H9 (cell line): ENCODE measurements around the gene MST1. TPM values are rescaled to one million over a fixed set of nuclear protein-coding genes. Genes with fewer than 3 reads are reported as not detected.
"Not testable (repeated sequence)": the region's sequence is repeated elsewhere in the genome, so short reads cannot be mapped to it uniquely, and the experiment has no call there.

Source experiments
- DNase-seq: peaks from one replicate; pipeline ENCODE4 v3.0.0-alpha.2; 2017
- H2AFZ ChIP-seq: one replicate; pipeline ENCODE4 v1.6.1; 2013; ENCODE audit warnings: mild to moderate bottlenecking, low read length, control low read depth, moderate library complexity
- H2AK5ac ChIP-seq: 2 replicates; pipeline ENCODE4 v1.6.1; 2013; ENCODE audit warnings: low read length, control low read depth, mixed read lengths; ENCODE audit not compliant: insufficient read length
- H2BK120ac ChIP-seq: one replicate; pipeline ENCODE4 v1.6.1; 2013; ENCODE audit warnings: low read depth, mild to moderate bottlenecking, low read length, control low read depth, inconsistent platforms; ENCODE audit not compliant: poor library complexity, severe bottlenecking
- H2BK12ac ChIP-seq: 2 replicates; pipeline ENCODE4 v1.6.1; 2013; ENCODE audit warnings: low read length, control low read depth, mixed read lengths, low read depth; ENCODE audit not compliant: insufficient read length
- H2BK15ac ChIP-seq: 2 replicates; pipeline ENCODE4 v1.6.1; 2013; ENCODE audit warnings: low read depth, low read length, control low read depth
- H2BK20ac ChIP-seq: one replicate; pipeline ENCODE4 v1.6.1; 2013; ENCODE audit warnings: low read depth, mild to moderate bottlenecking, low read length, control low read depth, inconsistent platforms; ENCODE audit not compliant: poor library complexity, severe bottlenecking
- H2BK5ac ChIP-seq: 2 replicates; pipeline ENCODE4 v1.6.1; 2013; ENCODE audit warnings: low read length, control low read depth, mixed read lengths; ENCODE audit not compliant: insufficient read length
- H3K14ac ChIP-seq: 2 replicates; pipeline ENCODE4 v1.6.1; 2013; ENCODE audit warnings: low read length, control low read depth; ENCODE audit not compliant: insufficient read depth
- H3K18ac ChIP-seq: 2 replicates; pipeline ENCODE4 v1.6.1; 2013; ENCODE audit warnings: low read depth, mild to moderate bottlenecking, mixed read lengths, low read length, control low read depth; ENCODE audit not compliant: insufficient read length
- H3K23ac ChIP-seq: 2 replicates; pipeline ENCODE4 v1.6.1; 2013; ENCODE audit warnings: low read length, control low read depth, mixed read lengths, low read depth; ENCODE audit not compliant: insufficient read length
- H3K23me2 ChIP-seq: 2 replicates; pipeline ENCODE4 v1.6.1; 2013; ENCODE audit warnings: low read depth, mild to moderate bottlenecking, mixed read lengths, low read length, control low read depth; ENCODE audit not compliant: insufficient read length, poor library complexity, severe bottlenecking
- H3K27ac ChIP-seq: 2 replicates; pipeline ENCODE4 v1.5.1; 2013; ENCODE audit warnings: low read length, control low read depth, mixed read lengths, low read depth; ENCODE audit not compliant: insufficient read length
- H3K27me3 ChIP-seq: 2 replicates; pipeline ENCODE4 v1.6.1; 2013; ENCODE audit warnings: low read length, control low read depth, inconsistent platforms; ENCODE audit not compliant: insufficient read depth
- H3K4ac ChIP-seq: 2 replicates; pipeline ENCODE4 v1.6.1; 2013; ENCODE audit warnings: low read depth, mild to moderate bottlenecking, control low read depth, inconsistent platforms, low read length, moderate library complexity
- H3K4me1 ChIP-seq: 2 replicates; pipeline ENCODE4 v1.6.1; 2013; ENCODE audit warnings: low read length, control low read depth, inconsistent platforms; ENCODE audit not compliant: insufficient read depth
- H3K4me2 ChIP-seq: 2 replicates; pipeline ENCODE4 v1.6.1; 2013; ENCODE audit warnings: low read length, control low read depth, mixed read lengths; ENCODE audit not compliant: insufficient read length, insufficient read depth
- H3K56ac ChIP-seq: 2 replicates; pipeline ENCODE4 v1.6.1; 2013; ENCODE audit warnings: low read depth, mild to moderate bottlenecking, mixed read lengths, low read length, control low read depth; ENCODE audit not compliant: insufficient read length
- H3K79me1 ChIP-seq: 2 replicates; pipeline ENCODE4 v1.6.1; 2013; ENCODE audit warnings: low read depth, mild to moderate bottlenecking, moderate library complexity, low read length, control low read depth, inconsistent platforms; ENCODE audit not compliant: insufficient read depth, poor library complexity, severe bottlenecking
- H3K79me2 ChIP-seq: 2 replicates; pipeline ENCODE4 v1.6.1; 2013; ENCODE audit warnings: low read length, control low read depth, inconsistent platforms; ENCODE audit not compliant: insufficient read depth
- H3K9ac ChIP-seq: 2 replicates; pipeline ENCODE4 v1.6.1; 2013; ENCODE audit warnings: low read length, control low read depth, mixed read lengths; ENCODE audit not compliant: insufficient read length; ENCODE audit errors: extremely low read depth
- H3K9me3 ChIP-seq: one replicate; pipeline ENCODE4 v1.6.1; 2013; ENCODE audit warnings: low read depth, low read length, inconsistent platforms; ENCODE audit not compliant: control insufficient read depth
- H3T11ph ChIP-seq: one replicate; pipeline ENCODE4 v1.6.1; 2013; ENCODE audit warnings: mild to moderate bottlenecking, low read length, control low read depth, inconsistent platforms
- H4K20me1 ChIP-seq: one replicate; pipeline ENCODE4 v1.6.1; 2013; ENCODE audit not compliant: control insufficient read depth, insufficient read length, insufficient read depth
- H4K5ac ChIP-seq: 2 replicates; pipeline ENCODE4 v1.6.1; 2013; ENCODE audit warnings: low read depth, mild to moderate bottlenecking, mixed read lengths, low read length, control low read depth; ENCODE audit not compliant: insufficient read length
- H4K8ac ChIP-seq: replicated peaks from 2 replicates; pipeline ENCODE4 v1.6.1; 2013; ENCODE audit warnings: low read length, control low read depth, mixed read lengths, low read depth; ENCODE audit not compliant: insufficient read length
- H4K91ac ChIP-seq: 2 replicates; pipeline ENCODE4 v1.6.1; 2013; ENCODE audit warnings: low read depth, mild to moderate bottlenecking, moderate library complexity, mixed read lengths, low read length, control low read depth; ENCODE audit not compliant: insufficient read length
- H3K27ac Mint-ChIP-seq, 3 experiments: 2 replicates in 2 of 3; 3 replicates in 1 of 3; pipeline ENCODE4 v1.8.0; 2020 to 2021; ENCODE audit warnings: mixed read lengths in 3 of 3, mild to moderate bottlenecking in 1 of 3, moderate library complexity in 1 of 3
- H3K27me3 Mint-ChIP-seq: 2 replicates; pipeline ENCODE4 v1.8.0; 2021; ENCODE audit warnings: low read depth, mild to moderate bottlenecking, moderate library complexity, mixed read lengths
- H3K36me3 Mint-ChIP-seq, 3 experiments: 2 replicates in 2 of 3; 3 replicates in 1 of 3; pipeline ENCODE4 v1.8.0; 2020 to 2021; ENCODE audit warnings: low read depth in 3 of 3, mixed read lengths in 3 of 3; ENCODE audit not compliant: insufficient read depth in 1 of 3
- H3K4me1 Mint-ChIP-seq, 2 experiments: 2 replicates each; pipeline ENCODE4 v1.8.0; 2020; ENCODE audit warnings: mixed read lengths in 2 of 2
- H3K4me3 Mint-ChIP-seq, 2 experiments: 2 replicates in 1 of 2; 3 replicates in 1 of 2; pipeline ENCODE4 v1.8.0; 2020 to 2021; ENCODE audit warnings: mild to moderate bottlenecking in 2 of 2, mixed read lengths in 2 of 2, moderate library complexity in 1 of 2
- H3K9me3 Mint-ChIP-seq, 2 experiments: 2 replicates in 1 of 2; 3 replicates in 1 of 2; pipeline ENCODE4 v1.8.0; 2020; ENCODE audit warnings: mild to moderate bottlenecking in 2 of 2, mixed read lengths in 2 of 2, moderate library complexity in 1 of 2
- WGBS: extraction: QIAGEN DNeasy Blood & Tissue Kit; methylation state at CpG from one replicate; pipeline ENCODE4 v1.1.7; 2013; ENCODE audit warnings: missing lambda C conversion rate, low lambda C conversion rate, mixed read lengths; ENCODE audit not compliant: insufficient read length; ENCODE audit errors: extremely low coverage; 5-methylcytosine and 5-hydroxymethylcytosine counted together
- total RNA-seq: library from RNA; stranded (reverse); gene quantifications from 2 replicates; pipeline ENCODE4 v1.2.1, GENCODE V29; 2021
- TF ChIP-seq, protein P1 (sequence below): fragments of 200-600 bp; sonication (generic); conservative IDR thresholded peaks from 3 replicates; pipeline ENCODE4 v1.8.0; 2021; ENCODE audit warnings: antibody characterized with exemption, mild to moderate bottlenecking

Gene MST1
- total RNA-seq, 1 experiment from 2014 or later = 8.9 TPM

- Histone ChIP-seq H4K8ac (no peak overlapping the region), H4K5ac (no peak overlapping the region), H3K56ac (no peak overlapping the region), H3K23me2 (no peaks in the 10 kb centered on the region), H3K23ac (no peak overlapping the region), H3K9me3 (no peaks in the 10 kb centered on the region), H3T11ph (no peak overlapping the region), H3K79me2 (no peaks in the 10 kb centered on the region), H3K14ac (no peak overlapping the region), H3K9ac (no peak overlapping the region), H2BK120ac (no peak overlapping the region), H3K27ac (no peak overlapping the region), H3K18ac (no peak overlapping the region), H4K91ac (no peak overlapping the region), H3K4ac (no peak overlapping the region), H2AK5ac (no peak overlapping the region), H3K79me1 (no peaks in the 10 kb centered on the region), H2BK5ac (no peak overlapping the region), H4K20me1 (no peaks in the 10 kb centered on the region), H3K4me1 (no peaks in the 10 kb centered on the region), H2BK12ac (no peak overlapping the region), H3K27me3 (no peaks in the 10 kb centered on the region), H2BK20ac (no peak overlapping the region), H2AFZ (no peak overlapping the region), H2BK15ac (no peak overlapping the region), H3K4me2 (no peak overlapping the region)
- H3K9me3 Mint-ChIP-seq = no peaks in the 10 kb centered on the region
- no CpG with 5 or more reads among the region's 16 CpGs for WGBS
- H3K27me3 Mint-ChIP-seq = no peaks in the 10 kb centered on the region
- H3K27ac Mint-ChIP-seq = no peak overlapping the region
- TF ChIP-seq, protein P1, sequence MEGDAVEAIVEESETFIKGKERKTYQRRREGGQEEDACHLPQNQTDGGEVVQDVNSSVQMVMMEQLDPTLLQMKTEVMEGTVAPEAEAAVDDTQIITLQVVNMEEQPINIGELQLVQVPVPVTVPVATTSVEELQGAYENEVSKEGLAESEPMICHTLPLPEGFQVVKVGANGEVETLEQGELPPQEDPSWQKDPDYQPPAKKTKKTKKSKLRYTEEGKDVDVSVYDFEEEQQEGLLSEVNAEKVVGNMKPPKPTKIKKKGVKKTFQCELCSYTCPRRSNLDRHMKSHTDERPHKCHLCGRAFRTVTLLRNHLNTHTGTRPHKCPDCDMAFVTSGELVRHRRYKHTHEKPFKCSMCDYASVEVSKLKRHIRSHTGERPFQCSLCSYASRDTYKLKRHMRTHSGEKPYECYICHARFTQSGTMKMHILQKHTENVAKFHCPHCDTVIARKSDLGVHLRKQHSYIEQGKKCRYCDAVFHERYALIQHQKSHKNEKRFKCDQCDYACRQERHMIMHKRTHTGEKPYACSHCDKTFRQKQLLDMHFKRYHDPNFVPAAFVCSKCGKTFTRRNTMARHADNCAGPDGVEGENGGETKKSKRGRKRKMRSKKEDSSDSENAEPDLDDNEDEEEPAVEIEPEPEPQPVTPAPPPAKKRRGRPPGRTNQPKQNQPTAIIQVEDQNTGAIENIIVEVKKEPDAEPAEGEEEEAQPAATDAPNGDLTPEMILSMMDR = no peak
- peaks cover 11 to 21% of the 10 kb centered on the region in 2 experiments for H3K4me1 Mint-ChIP-seq
- no peak overlapping the region for H3K4me3 Mint-ChIP-seq
- DNase-seq = no peak
- H3K36me3 Mint-ChIP-seq = peaks cover 6 to 12% (median 9%) of the 10 kb centered on the region in 3 experiments; a peak in 6 of 7 replicates
These were observed 10.2 kb upstream of the MST1 start for GRCh38 chr3:49699281-49699979.

DNA sequence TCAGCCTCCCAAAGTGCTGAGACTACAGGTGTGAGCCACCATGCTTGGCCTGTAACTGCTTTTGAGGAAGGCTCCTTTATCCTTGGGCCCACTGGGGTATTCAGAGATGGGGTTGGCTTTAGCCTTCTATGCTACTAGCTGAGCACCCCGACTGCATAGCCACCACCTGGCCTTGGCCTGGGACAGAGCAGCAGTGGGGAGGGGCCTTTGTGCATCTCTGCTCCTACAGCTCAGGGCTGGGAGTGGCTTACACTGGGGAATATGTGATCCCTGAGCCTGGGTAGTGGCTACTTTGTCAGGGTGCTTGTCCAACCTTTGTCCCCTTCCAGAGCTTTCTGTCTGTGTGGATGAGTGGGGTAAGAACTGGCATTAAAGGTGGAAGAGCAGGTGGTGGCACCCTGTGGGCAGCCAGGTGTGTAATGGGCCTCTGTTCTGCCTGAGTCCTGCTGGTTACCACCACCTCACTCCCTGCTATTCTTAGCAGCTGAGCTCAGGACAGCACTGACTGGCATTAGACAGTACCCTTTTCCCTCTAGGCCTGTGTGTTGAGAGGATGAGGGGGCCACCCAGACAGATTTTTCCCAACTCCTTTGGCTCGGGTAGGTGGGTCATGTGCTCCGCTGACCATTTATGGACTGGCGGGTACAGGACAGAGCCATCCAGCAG lies 6.2 kb upstream of the MST1 start:
- H2BK15ac ChIP-seq, H3K9me3 Mint-ChIP-seq, H2BK5ac ChIP-seq, H3K27me3 ChIP-seq, H2AFZ ChIP-seq, H3K4me1 Mint-ChIP-seq, H2AK5ac ChIP-seq, H4K5ac ChIP-seq, H4K91ac ChIP-seq, H3K23me2 ChIP-seq, H3K4ac ChIP-seq, H3T11ph ChIP-seq, H2BK20ac ChIP-seq, H3K14ac ChIP-seq, H3K27ac ChIP-seq, H3K4me2 ChIP-seq, H3K27me3 Mint-ChIP-seq, DNase-seq, H3K79me1 ChIP-seq, H2BK120ac ChIP-seq, H3K18ac ChIP-seq, H3K4me3 Mint-ChIP-seq, H3K27ac Mint-ChIP-seq, H2BK12ac ChIP-seq, H3K79me2 ChIP-seq, H3K56ac ChIP-seq, H4K20me1 ChIP-seq, H3K36me3 Mint-ChIP-seq, H3K23ac ChIP-seq, H3K9ac ChIP-seq, H4K8ac ChIP-seq, H3K9me3 ChIP-seq, H3K4me1 ChIP-seq: not testable (repeated sequence)
- no CpG with 5 or more reads among the region's 4 CpGs for WGBS
